ENCODE results near the gene CFAP157. TPM values are rescaled to one million over a fixed set of nuclear protein-coding genes. Genes with fewer than 3 reads are reported as not detected.

Gene CFAP157
- total and polyA plus RNA-seq, 2 of the 13 experiments (the other 11 are each of a cell fraction or from before 2014, with no cell fraction given) = 0.07 TPM; not detected in 1

DNA sequence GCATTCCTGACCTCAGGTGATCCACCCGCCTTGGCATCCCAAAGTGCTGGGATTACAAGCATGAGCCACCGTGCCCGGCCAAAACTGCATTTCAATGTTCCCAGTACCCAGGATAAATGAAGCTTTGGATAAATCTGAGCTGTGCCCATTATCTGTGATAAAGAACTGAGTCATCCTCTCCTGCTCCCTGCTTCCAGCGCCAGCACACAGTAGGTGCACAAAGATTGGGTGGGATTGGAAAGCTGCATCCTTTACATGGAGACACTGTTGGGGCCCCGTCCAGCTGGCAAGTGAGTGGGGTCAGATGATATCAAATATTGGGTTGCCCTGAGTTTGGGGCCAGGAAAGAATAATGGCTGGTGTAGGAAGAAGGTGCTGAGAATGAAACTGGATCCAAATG lies 54.3 kb downstream of the CFAP157 start:
- Histone ChIP-seq H3K27me3 (ENCODE audit: control insufficient read depth in 1 of 2, insufficient read depth in 2 of 2, low read length in 2 of 2) (peaks cover 0 to 47% of the 10 kb centered on the region in 2 experiments; a peak in 2 of 5 replicates), H2AFZ (ENCODE audit: low read length) (no peak overlapping the region), H3K9ac (ENCODE audit: insufficient read depth, low read depth, low read length) (no peak overlapping the region), H3K27ac (ENCODE audit: extremely low read length, insufficient read depth, low read length) (no peak overlapping the region), H3K79me2 (ENCODE audit: insufficient read depth, low read length) (no peaks in the 10 kb centered on the region), H3K4me1 (ENCODE audit: insufficient read depth, low read length) (no peaks in the 10 kb centered on the region), H3K36me3 (replicated peaks in 1 of 2; ENCODE audit: control insufficient read depth in 1 of 2, insufficient read depth in 2 of 2, low read length in 2 of 2) (no peaks in the 10 kb centered on the region), H3K4me2 (ENCODE audit: low read depth, low read length) (no peak overlapping the region), H4K20me1 (ENCODE audit: insufficient read depth, low read length) (no peaks in the 10 kb centered on the region), H3K4me3 (replicated peaks in 1 of 3; ENCODE audit: insufficient read depth in 1 of 3, low read depth in 2 of 3, low read length in 3 of 3) (no peak overlapping the region), H3K9me3 (ENCODE audit: low read length) (no peaks in the 10 kb centered on the region)
- 2% methylated on average over 5 of the region's 5 CpGs for WGBS (ENCODE audit: low lambda C conversion rate)
- no peak for DNase-seq (ENCODE audit: low spot score)
- no TSS peak for BruUV-seq (replicated peaks)
- in situ Hi-C loops (cut with HindIII; ENCODE audit: extremely low pct_ligation_motif_present, low pct_unique_long_range_greater_than_20kb) = no loop called here
- ChIA-PET CTCF (ENCODE audit: low intra/inter-chr PET ratio, low total read pairs) (no interaction called here), POLR2A (no interaction called here)
- FAIRE-seq = no peak
- TF ChIP-seq, protein P1, sequence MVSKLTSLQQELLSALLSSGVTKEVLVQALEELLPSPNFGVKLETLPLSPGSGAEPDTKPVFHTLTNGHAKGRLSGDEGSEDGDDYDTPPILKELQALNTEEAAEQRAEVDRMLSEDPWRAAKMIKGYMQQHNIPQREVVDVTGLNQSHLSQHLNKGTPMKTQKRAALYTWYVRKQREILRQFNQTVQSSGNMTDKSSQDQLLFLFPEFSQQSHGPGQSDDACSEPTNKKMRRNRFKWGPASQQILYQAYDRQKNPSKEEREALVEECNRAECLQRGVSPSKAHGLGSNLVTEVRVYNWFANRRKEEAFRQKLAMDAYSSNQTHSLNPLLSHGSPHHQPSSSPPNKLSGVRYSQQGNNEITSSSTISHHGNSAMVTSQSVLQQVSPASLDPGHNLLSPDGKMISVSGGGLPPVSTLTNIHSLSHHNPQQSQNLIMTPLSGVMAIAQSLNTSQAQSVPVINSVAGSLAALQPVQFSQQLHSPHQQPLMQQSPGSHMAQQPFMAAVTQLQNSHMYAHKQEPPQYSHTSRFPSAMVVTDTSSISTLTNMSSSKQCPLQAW (CRISPR knock-in tag; IDR thresholded peaks at IDR 0.05) = no peak
- no peak for TF ChIP-seq NR2F6 (IDR thresholded peaks at IDR 0.05)
- TF ChIP-seq NR2F6 (CRISPR knock-in tag; IDR thresholded peaks at IDR 0.05) = no peak
- TF ChIP-seq, protein P2, sequence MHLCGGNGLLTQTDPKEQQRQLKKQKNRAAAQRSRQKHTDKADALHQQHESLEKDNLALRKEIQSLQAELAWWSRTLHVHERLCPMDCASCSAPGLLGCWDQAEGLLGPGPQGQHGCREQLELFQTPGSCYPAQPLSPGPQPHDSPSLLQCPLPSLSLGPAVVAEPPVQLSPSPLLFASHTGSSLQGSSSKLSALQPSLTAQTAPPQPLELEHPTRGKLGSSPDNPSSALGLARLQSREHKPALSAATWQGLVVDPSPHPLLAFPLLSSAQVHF (CRISPR knock-in tag; IDR thresholded peaks at IDR 0.05) = no peak
- TF ChIP-seq, protein P3, sequence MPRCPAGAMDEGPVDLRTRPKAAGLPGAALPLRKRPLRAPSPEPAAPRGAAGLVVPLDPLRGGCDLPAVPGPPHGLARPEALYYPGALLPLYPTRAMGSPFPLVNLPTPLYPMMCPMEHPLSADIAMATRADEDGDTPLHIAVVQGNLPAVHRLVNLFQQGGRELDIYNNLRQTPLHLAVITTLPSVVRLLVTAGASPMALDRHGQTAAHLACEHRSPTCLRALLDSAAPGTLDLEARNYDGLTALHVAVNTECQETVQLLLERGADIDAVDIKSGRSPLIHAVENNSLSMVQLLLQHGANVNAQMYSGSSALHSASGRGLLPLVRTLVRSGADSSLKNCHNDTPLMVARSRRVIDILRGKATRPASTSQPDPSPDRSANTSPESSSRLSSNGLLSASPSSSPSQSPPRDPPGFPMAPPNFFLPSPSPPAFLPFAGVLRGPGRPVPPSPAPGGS (CRISPR knock-in tag; IDR thresholded peaks at IDR 0.05) = no peak
- TF ChIP-seq, protein P4, sequence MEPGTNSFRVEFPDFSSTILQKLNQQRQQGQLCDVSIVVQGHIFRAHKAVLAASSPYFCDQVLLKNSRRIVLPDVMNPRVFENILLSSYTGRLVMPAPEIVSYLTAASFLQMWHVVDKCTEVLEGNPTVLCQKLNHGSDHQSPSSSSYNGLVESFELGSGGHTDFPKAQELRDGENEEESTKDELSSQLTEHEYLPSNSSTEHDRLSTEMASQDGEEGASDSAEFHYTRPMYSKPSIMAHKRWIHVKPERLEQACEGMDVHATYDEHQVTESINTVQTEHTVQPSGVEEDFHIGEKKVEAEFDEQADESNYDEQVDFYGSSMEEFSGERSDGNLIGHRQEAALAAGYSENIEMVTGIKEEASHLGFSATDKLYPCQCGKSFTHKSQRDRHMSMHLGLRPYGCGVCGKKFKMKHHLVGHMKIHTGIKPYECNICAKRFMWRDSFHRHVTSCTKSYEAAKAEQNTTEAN (CRISPR knock-in tag; conservative IDR thresholded peaks at IDR 0.05) = no peak
- TF ChIP-seq JUND (CRISPR knock-in tag; IDR thresholded peaks at IDR 0.05) = no peak
- no peak for TF ChIP-seq RFXANK (CRISPR knock-in tag; IDR thresholded peaks at IDR 0.05)
- TF ChIP-seq SMAD1 (CRISPR knock-in tag; IDR thresholded peaks at IDR 0.05; ENCODE audit: borderline replicate concordance, low read depth) = no peak
- TF ChIP-seq, protein P5, sequence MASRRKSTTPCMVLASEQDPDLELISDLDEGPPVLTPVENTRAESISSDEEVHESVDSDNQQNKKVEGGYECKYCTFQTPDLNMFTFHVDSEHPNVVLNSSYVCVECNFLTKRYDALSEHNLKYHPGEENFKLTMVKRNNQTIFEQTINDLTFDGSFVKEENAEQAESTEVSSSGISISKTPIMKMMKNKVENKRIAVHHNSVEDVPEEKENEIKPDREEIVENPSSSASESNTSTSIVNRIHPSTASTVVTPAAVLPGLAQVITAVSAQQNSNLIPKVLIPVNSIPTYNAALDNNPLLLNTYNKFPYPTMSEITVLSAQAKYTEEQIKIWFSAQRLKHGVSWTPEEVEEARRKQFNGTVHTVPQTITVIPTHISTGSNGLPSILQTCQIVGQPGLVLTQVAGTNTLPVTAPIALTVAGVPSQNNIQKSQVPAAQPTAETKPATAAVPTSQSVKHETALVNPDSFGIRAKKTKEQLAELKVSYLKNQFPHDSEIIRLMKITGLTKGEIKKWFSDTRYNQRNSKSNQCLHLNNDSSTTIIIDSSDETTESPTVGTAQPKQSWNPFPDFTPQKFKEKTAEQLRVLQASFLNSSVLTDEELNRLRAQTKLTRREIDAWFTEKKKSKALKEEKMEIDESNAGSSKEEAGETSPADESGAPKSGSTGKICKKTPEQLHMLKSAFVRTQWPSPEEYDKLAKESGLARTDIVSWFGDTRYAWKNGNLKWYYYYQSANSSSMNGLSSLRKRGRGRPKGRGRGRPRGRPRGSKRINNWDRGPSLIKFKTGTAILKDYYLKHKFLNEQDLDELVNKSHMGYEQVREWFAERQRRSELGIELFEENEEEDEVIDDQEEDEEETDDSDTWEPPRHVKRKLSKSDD (CRISPR knock-in tag; IDR thresholded peaks at IDR 0.05; ENCODE audit: low read depth) = no peak
- intact Hi-C loops (cut with micrococcal nuclease; ENCODE audit: unreplicated experiment) = no loop called here
- no peak for ATAC-seq
